LoVo (cell line): Measurements from ENCODE around the gene SFMBT1.
A peak's percentile ranks its signal among the peaks of the same experiment; 100 is the strongest.

Experiments used
- DNase-seq: peaks from one replicate; pipeline ENCODE4 v3.0.0-alpha.2; 2016; ENCODE audit warnings: low spot score

The SFMBT1 gene

GRCh38 chr3:52917044-52917443 is 128.8 kb downstream of the SFMBT1 start:
- DNase-seq: no peak

- no peak for DNase-seq
Measured at GRCh38 chr3:52915294-52915693, 130.6 kb downstream of the SFMBT1 start.

GRCh38 chr3:52912885-52913731 is 132.8 kb downstream of the SFMBT1 start:
- DNase-seq: no peak

DNA sequence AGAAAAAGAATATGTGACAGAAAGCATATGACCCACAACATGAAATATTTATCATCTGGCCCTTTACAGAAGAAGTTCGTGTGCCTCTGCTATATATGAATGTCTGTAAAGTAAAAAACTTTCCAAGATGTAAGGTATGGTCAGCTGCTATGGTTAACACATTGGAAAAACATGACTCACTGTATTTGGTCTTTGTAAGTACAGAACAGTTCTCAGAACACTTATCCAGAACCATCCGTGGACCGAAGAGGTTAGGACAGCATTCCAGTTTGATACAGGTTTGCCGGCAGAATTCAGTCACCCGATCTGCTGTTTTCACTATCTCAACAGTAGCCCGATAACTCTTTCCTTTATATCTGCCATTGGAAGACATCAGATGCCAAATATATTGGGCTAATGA is 135.1 kb downstream of the SFMBT1 start:
- no peak for DNase-seq

DNA sequence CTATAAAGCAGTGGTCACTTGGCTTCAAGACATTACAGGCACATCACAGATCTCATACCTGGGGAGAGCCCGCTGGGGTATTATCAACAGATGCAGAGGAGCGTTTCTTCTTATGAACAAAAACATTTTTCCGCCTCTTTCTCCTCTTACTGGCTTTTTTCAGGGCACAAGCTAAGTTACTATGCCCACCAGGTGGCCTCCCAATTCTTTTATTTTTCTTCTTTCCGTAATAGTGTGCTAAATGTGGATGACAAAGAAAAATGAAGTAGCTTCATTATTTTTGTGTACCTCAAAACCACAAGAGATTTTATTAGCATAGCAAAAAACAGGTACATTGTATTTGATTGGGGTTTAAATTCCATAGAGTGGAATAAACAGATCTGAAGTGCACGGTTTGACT is 138.4 kb downstream of the SFMBT1 start:
- DNase-seq: no peak

DNA sequence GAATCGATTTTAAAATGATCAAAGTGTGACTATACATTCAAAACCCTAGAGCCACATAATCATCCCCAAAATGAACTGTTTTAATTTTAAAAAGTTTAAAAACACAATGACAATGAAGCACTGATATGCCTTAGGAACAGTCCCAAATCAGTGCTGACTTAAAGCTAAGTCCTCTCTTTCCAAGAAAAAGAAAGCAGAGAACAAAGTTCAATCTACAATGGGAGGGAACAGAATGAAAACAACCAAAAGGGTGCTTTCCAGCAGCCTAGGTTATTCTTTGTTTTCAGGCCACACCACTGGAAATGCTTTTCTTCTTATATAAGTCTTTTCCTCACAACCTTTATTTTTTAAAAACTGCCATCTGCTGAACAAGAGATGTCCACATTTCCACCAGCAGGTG is 141.3 kb downstream of the SFMBT1 start:
- no peak for DNase-seq

DNA sequence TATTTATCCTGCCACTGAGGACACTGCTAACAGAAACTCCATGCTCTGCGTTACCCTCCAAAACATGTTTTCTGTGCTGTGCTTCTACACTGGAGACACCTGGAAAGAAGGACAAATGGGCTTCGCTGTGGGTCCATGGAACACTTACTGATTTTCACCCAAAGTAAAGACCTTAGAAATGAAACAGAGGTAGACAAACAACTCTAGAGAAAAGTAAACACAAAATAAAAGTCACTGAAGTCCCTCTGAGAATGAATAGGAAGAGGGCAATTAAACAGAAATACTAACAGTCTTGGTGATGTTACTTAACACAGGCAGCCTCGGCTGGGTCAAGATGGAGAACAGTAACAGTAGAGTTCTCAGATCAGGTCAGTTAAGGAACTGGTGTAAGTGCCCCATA is 141.9 kb downstream of the SFMBT1 start:
- DNase-seq: no peak

DNA sequence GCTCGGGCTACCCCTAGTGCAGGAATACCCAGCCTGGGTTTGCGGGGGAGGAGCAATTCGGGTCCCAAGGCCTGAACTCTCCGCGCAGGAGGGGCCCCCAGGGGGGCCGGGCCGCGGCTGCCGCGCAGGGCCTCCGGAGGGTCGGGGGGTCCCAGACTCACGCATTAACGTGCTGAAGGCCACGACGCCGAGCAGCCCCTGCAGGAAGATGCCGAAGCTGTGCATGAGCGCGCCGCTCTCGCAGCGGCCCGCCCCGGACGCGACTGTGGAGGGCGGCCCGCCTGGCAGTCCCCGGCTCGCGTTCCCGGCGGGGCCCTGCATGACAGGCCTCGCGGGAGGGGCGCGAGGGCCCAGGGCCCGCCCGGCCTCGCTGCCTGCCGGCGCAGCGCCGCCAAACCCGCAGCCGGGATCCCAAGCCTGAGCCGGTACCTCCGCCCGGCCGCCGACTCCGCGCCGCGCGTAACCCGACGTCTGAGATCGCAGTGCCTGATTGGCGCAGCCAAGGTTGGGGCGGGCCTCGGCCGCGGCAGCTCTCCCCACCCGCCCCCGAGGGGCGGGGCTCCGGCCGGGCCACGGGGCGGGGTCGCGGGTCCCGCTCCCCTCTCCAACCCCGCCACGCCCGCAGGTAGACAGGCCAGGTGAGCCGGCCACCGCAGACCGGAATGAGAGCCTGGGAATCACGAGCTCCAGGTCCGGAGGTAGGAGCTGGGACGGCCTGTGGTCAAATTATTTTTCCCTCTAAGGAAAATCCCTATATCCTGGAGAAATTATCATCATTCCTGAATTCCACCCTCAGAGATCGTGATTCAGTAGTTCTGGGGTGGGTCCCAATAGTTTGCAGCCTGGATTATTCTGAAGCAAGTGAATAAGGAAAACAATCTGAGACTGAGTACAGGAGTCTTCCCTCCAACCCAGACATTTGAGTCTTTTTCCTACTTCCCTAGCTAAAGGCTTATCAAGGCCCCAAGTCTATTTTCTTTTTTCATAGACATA is 148.4 kb downstream of the SFMBT1 start, which contains the start of gene STIMATE:
Gene STIMATE, minus strand, starts transcription at position 419 of the 993 bp plus-strand sequence. Its CDS starts 98 bp downstream, at position 321.
- DNase-seq: peak; percentile 91

GRCh38 chr3:52896613-52897012 is 149.3 kb downstream of the SFMBT1 start:
- DNase-seq: no peak

DNA sequence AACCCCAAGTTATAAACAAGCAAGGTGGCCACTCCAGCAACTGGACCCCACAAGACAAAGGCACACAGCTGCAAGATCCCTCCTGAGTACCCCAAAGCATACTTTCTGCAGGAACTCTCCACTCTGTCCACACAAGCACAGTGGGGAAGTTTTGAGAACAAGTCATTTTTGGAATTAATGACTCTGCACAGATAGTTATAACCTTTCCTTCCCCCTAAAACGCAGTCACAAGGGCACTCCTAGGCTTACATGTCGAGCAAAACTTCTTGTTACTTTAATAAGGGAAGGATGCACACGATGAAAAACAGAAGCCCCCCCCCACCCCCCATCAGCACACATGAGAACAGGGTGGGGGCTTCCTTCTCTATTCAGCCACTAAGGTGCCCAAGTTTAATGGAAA is 149.7 kb downstream of the SFMBT1 start:
- no peak for DNase-seq

GRCh38 chr3:52895418-52895817 is 150.5 kb downstream of the SFMBT1 start:
- DNase-seq: no peak

DNA sequence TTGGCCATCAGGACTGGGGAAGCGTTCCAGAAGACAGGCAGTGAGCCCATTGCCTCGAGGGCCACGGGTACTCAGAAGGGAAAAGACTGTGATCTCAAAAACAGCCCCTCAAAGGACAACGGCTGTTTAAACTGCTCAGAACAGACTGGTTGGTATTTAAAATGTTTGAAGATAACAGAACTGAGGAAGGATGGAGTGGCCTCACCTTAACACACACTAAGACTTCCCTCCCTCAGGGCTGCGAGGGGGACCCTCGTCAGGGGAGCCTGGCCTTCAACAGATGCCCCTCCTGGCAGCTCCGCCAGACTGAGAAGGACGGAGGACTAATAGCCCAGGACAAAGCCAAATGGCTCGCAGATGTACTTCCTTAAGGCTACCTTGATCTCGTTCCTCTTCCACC is 151.1 kb downstream of the SFMBT1 start:
- DNase-seq: no peak

GRCh38 chr3:52893723-52894122 is 152.2 kb downstream of the SFMBT1 start:
- no peak for DNase-seq

DNA sequence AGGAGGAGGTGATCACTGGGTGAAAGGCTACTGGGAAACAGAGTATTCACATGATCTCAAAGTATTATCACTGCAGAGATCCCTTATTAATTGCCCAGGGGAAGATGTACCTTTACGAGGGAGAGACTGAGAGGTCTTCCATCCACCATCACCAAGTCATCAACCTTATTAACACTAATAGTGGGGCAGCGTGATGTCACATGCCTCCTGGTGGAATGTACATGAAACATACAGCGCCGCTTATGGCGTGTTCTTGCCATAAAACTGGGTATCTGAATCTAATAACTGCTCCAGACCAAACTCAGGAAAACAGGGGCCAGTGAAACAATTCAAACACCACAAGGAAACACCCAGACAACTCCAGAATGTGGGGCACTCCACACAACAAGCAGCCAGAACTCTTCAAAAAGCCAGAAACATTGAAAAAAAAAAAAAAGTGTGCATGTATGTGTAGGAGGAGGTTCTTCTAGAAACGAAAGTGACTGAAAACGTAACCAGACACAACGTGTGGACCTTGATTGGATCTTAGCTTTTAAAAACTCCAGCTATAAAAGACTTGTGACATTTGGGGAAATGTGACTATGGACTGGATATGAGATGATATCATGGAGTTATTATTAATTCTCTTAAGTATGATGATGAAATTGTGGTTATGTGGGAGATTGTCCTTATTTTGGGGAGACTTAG is 153.1 kb downstream of the SFMBT1 start:
- no peak for DNase-seq

GRCh38 chr3:52892290-52892624 is 153.6 kb downstream of the SFMBT1 start:
- no peak for DNase-seq

- no peak for DNase-seq
Measured at GRCh38 chr3:52891615-52892081, 154.2 kb downstream of the SFMBT1 start.

DNA sequence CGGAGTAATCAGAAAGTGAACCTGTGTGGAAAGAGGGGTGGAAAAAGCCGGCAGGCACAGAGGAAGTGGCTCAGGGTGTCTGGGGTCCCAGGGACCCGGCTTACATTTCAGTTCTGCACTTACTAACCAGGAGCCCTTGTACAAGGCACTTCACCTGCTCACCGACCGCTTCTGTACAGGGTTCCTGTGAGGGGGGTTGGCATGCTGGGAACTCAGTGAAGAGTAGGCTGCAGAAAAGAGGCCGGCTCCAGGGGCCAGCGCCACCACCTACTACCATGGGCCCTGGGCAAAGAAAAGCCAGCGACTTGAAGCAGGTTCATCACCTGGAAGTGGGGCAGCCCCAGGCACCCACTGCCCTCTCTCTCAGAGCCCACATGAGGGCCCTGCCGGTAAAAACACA is 154.7 kb downstream of the SFMBT1 start:
- DNase-seq: no peak

DNA sequence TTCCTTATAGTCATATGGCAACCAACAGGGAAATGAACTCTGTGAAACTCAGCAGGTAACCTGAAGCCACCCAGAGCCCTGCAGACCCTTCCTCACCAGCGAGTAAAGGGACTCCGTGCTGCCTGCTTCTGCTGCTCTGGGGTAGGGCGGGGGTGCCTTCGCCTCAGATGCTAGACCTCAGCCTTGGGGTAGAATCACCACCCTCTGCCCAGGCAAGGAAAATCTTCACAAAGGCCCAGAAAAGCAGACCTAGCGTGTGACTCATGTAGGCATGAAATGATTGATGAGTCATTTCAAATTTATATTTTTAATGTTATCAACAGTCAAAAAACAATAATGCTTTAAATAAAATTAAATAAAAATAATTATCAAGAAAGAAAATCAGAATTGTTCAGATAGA is 155.1 kb downstream of the SFMBT1 start:
- DNase-seq: no peak

DNA sequence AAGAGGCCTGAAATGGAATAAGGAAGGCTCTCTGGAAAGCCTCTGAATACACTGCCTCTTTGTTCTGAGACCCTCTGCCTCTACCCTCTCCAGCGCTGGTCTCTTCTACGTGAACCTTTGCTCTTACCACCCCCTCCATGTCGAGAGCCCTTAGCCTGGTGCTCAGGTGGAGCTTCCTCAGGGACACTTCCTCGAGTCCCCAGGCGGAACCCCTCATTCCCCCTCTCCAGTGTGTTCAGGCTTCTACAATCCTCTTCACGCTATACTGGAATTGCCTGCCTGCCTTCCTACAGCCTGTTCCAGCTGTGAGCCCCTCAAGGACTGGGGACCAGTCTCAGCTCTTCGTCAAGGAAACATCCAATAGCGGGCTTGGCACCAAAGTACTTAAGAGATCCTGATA is 156.0 kb downstream of the SFMBT1 start:
- no peak for DNase-seq

GRCh38 chr3:52887166-52887565 is 158.7 kb downstream of the SFMBT1 start:
- no peak for DNase-seq

- no peak for DNase-seq
Measured at GRCh38 chr3:52886049-52886730, 159.7 kb downstream of the SFMBT1 start.

DNA sequence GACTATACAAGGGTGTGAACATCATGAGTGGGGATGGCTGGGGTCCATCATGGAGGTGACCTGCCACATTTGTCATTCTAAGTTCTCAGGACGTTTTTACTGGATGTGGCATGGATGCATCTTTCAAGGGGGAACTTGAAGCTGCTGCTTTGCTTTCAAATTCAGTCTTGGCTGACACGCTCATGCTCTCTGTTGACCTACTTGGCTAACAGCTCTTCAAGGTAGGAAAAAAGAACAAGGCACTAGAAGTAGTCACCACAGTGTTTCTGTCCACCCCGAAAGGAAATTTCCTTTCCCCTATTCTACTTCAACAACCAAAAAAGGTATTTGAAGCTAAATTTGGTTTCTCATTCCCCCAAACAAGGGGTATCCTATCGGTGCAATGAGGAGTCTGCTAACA is 163.5 kb downstream of the SFMBT1 start:
- DNase-seq: no peak
